Stimulated activated CD4-positive, alpha-beta T cell treated with anti-CD3 and anti-CD28 coated beads, TNF-alpha, amount 100 ng/mL, for 48 hours (primary cell): ENCODE measurements around the gene SNPH.
"Not testable (repeated sequence)": the region's sequence is repeated elsewhere in the genome, so short reads cannot be mapped to it uniquely, and the experiment has no call there.

Experiments used
- DNase-seq, 3 donors: peaks; one replicate each; pipeline ENCODE4 v3.0.0-alpha.2; 2020; ENCODE audit warnings: low read depth in 3 of 3

SNPH gene

GRCh38 chr20:1338801-1339200 is 72.7 kb downstream of the SNPH start:
- DNase-seq: no peak

GRCh38 chr20:1341561-1342265 is 75.6 kb downstream of the SNPH start:
- no peak for DNase-seq

- DNase-seq: not testable (repeated sequence)
These were observed 77.5 kb downstream of the SNPH start for GRCh38 chr20:1343446-1344124.

- no peak for DNase-seq
These were observed 79.1 kb downstream of the SNPH start for GRCh38 chr20:1345030-1345755.

GRCh38 chr20:1345756-1346093 is 79.6 kb downstream of the SNPH start:
- DNase-seq: no peak

- no peak for DNase-seq
These were observed 80.3 kb downstream of the SNPH start for GRCh38 chr20:1346315-1346969.

- DNase-seq: no peak
These were observed 87.9 kb downstream of the SNPH start for GRCh38 chr20:1353956-1354355.

- no peak for DNase-seq
These were observed 92.0 kb downstream of the SNPH start for GRCh38 chr20:1357921-1358671.
